Measurements from ENCODE around the gene STXBP6.
"Not testable (repeated sequence)": the region's sequence is repeated elsewhere in the genome, so short reads cannot be mapped to it uniquely, and the experiment has no call there.

The STXBP6 gene

GRCh38 chr14:24850072-24850471 is 199.9 kb downstream of the STXBP6 start:
- DNase-seq = no peak

- DNase-seq = no peak
Measured at GRCh38 chr14:24849471-24849870, 200.5 kb downstream of the STXBP6 start.

DNA sequence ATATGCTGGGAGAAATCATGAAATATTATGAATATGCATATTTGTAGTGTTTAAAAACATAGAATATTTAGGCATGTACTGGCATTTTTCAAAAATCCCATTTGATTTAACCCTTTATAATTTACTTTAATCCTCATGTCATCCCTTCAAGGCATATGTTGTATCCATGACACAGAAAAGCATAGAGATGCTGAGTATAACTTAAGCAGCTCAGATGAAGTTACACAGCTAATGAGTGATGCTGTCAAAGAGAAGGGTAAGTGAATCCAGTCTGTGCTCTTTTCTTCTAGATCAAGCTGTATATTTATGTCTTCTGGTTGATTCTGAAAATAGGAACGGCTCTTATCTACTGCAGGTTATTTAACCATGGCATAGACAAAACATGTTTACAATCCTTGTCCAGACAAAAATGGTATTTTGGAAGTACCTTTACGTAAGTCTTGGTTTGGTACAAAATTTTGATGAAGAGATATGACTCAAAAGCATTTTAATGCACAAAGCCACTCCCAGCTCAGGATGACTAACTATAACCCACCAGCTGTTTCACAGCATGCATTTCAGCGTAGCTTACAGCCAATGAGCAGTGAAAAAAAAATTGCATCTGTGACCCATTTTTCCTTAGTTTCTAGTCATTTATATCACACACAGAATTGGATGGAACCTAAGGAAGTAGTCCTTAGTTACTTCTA is 201.7 kb downstream of the STXBP6 start:
- no peak for DNase-seq

DNA sequence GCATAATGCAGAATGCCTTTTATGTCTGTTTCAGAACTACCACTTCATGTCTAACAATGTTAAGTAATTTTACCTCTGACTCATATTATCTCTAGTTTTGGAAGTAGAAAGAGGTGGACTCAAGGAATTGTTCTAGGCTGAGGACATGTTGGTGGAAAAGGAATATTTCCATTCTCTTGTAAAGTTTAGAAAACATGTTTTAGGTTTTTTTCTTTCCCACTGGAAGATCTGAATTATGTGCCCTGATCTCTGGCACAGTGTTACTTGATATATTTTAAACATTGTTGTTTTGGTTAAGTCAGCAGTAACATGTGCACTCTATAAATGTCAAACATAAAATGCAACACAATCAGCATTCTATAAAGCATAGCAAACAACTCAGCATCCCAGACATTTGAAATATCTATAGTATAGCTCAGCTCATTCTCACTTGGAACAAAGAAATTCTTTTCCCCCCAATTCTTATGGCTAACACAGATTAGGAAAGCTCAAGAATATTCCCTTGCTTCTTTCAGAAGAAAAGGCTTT is 202.3 kb downstream of the STXBP6 start:
- DNase-seq = no peak

DNA sequence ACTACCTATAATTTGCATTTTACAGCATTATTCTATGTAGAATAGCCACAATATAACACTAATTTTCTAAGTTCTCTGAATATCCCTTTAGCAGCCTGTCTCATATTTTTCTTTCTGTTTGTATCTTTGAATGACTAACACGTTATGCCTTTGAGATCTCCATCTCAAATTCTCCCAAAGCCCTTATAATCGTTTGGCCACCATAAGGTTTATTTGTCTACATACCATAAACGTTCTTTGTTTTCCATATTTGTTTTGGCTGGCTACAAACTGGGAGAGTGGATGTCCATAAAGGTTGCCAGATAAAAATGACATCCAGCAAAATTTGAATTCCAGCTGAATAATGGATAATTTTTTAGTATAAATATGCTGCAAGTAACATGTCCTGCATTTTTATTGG is 203.7 kb downstream of the STXBP6 start:
- DNase-seq = no peak

- DNase-seq = no peak
Measured at GRCh38 chr14:24845851-24846250, 204.1 kb downstream of the STXBP6 start.

DNA sequence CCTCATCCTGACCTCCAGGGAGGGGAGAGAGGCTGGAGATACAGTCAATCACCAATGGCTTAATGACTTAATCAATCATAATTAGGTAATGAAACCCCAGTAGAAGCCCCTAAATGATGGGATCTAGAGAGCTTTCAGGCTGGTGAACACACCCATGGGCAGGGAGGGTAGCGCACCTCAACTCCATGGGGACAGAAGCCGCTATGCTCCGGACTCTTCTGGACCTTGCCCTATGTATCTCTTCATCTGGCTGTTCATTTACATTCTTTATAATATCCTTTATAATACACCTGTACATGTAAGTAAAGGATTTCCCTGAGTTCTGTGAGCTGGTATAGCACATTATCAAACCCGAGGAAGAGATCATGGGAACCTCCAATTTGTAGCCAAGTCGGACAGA is 205.9 kb downstream of the STXBP6 start:
- DNase-seq = no peak

DNA sequence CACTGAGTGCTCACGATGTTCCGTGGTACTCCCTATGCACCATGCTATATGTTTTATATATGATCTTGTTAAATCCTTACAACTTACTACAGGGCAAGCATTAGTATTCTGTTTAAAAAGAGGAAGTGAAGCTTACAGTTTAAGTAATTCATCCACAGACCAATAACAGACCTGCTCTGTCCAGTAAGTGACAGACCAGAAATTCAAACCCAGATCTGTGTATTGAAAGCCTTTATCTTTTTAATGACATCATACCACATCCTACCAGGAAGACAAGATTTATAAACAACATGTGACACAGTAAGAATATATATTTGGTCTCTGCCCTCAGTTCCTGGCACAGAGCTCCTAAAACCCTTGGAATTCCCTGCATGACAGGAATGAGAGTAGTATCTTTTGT is 206.5 kb downstream of the STXBP6 start:
- no peak for DNase-seq

GRCh38 chr14:24840204-24840893 is 209.6 kb downstream of the STXBP6 start:
- no peak for DNase-seq

DNA sequence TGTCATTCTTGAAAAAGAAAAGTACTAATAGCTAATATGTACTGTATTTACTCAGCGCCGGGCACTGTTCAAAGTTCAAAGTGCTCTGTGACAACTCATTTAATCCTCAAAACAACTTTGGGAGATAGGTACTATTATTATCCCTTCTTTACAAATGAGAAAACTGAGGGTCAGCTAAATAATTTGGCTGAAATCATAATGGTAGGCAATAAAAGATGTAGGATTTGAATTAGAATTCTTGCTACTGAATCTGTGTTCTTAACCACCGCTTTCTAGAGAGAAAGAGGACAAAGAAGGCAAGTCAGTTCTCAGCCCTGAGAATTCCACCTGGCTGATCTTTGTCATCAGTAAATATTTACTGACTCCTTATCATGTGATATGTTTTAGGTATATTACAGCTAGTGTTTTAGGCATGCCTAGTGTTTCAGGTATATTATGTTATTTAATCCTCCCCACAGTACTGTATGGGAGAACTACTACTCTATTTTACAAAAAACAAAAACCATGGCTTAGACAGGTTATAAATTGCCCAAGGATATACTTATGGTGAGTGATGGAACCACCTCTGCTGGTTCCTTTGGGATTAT is 210.2 kb downstream of the STXBP6 start:
- DNase-seq = no peak

DNA sequence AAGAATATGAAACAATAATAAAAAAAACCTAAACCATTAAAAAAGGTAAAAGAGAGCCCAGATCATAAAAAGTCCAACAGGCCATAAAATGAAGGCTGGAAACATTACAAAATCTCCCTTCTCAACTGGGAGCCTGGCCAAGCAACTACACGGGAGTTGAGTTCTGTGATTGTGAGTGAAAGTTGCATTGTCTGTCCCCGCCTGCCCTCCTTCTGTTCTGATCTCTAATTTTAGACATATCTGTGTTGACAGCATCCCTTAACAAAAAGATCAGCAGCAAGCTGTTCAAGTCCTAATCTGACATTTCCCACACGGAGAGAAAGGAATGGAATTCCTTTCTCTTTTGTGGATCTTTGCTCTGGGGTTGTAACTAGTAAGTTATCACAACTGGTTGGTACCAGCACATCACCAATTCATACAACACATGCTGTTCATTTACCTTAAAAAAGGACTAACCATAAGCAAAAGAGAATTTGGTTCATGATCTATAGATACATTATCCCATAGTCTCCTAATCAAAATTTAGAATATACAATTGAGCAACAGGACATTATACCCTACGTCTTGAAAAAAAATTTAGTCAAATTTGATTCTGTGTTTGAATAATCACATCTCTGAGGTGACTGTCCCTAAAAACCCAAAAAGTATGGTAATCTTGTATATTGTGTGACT is 210.9 kb downstream of the STXBP6 start:
- DNase-seq = no peak

DNA sequence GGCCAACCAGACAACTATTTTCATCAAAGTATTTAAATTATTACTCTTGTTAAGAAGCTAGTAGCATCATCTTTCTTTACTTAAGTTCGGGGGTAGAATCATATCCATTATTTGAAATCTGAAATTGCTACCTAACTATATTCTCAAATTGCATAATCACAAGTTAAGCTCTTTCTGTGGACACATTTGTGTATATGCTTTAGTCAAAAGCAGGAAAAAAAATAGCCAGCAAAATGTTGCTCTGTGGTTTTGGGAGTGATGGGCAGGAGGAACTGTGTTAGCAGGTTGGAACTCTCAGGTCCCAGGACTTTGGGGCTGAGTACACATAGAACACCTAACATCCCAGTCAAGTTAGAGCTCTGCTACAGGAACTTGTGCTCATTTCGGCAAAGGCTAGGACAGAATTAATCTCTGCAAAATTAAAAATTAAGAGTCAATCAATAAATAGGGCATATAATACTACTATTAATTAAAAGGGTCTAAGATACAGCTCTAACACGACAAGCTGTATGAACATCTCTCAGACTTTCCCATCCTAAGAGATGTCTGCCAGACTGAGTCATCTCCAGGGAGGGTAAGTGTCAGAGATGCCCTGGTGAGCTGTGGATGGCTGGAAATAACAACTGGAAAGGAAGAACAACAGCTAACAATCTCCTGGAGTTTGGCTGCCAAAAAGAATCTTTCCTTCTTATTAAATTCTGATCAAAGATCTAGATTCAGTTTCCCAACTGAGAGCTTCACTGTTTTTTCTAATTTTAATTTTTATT is 212.5 kb downstream of the STXBP6 start:
- DNase-seq = no peak

DNA sequence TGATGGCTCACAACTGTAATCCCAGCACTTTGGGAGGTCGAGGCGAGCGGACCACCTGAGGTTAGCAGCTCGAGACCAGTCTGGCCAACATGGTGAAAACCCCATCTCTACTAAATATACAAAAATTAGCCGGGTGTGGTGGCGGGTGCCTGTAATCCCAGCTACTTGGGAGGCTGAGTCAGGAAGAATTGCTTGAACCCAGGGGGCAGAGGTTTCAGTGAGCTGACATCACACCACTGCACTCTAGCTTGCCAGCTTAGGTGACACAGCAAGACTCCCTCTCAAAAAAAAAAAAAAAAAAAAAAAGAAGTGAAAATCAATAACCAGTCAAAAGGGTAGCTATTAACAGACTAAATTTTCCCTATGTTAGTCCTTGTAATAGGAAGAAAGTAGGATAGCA is 213.6 kb downstream of the STXBP6 start:
- not testable (repeated sequence) for DNase-seq

DNA sequence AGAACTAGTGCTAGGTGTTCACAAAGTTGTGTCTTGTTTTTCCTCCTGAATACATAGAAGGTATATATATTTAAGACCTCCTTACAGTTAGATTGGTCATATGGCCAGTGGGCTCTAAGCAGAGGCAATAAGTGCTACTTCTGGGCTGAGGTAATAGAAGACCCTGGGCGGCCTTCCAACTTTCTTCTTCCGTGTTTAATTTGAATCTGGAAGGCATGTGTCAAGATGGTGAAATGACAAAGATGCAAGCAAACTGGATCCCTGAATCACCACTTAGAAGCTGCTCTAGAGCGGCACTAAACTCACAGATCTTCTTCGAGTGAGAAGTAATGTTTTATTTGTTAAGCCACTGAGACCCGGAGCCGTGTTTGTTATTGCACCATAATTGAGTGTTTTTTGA is 215.0 kb downstream of the STXBP6 start:
- no peak for DNase-seq

GRCh38 chr14:24833385-24833784 is 216.6 kb downstream of the STXBP6 start:
- no peak for DNase-seq

DNA sequence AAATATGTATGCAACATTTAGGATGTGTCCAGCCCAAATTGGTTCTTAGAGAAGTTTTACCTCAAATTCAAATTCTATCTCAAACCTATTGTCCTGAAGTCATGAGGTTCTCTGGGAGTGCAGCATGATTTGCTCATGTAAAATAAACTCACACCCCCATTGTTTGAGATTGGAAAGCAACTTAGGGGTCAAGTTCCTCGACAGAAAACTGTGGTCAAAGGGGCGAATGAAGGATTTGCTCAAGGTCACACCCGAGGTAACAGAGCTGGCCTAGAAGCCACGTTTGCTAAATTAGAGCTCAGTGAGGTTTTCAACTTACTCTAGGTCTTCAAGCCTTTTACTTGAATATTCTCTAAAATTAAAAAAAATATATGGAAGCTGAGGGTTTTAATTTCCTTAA is 218.3 kb downstream of the STXBP6 start:
- no peak for DNase-seq

GRCh38 chr14:24829862-24830261 is 220.1 kb downstream of the STXBP6 start:
- no peak for DNase-seq

DNA sequence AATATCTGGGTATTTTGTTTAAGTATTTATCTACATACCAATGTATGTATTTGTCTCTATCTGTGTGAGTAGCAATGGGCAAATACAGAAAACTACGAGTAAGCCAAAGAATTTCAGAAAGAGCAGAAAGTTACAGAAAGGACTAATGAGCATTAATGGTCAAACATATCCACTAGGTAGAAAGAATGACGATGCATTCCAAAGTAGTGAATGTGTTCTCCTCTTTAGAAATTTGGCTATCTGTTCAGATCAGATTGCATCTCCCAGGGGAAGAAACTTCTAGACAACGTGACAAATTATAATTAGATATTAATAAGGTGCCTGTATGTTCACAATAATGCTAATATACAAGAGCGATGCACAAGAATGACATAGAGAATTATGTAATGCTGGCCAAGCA is 221.5 kb downstream of the STXBP6 start:
- no peak for DNase-seq

- no peak for DNase-seq
Measured at GRCh38 chr14:24826390-24826789, 223.6 kb downstream of the STXBP6 start.

- DNase-seq = no peak
Measured at GRCh38 chr14:24820616-24821015, 229.3 kb downstream of the STXBP6 start.

GRCh38 chr14:24818823-24819341 is 231.1 kb downstream of the STXBP6 start:
- DNase-seq = no peak

DNA sequence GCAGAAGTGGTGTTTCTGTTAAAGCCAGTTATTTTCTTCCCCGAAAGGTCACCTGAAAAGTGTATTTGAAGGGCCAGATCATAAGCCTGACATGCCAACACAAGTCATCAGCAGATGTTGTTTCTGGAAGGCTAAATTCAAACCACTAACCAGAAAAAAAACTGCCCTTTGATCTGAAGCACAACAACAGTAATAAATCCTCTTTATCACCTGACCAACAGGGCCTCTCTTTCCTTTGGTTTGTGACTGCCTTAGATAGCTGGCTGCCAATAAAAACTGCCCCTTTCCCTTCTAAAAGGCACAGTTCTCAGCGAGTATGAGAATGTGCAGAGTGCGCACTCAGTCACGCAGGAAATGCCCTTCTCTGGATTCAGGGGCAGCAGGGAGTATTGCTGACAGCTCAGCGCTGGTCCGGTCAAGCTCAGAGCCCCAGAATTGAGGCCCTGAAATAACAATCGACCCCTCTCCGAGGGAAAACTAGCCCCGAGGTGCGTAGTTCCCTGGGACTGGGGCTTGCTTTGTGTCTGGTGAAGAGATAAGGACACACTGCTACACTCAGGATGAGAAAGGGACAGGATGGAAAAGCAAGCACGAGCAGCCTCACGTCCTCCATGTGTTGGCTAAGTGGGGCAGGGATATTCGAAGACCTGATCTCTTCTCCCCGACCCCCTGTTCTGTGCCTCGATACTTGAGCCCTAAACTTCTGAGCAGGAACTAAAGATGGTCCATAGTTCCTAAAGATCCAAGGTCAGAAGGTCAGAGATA is 231.7 kb downstream of the STXBP6 start:
- no peak for DNase-seq

All from left hindlimb (tissue), 1 donor.